Lung (tissue), 12 donors: ENCODE data around the gene FBXO38. TPM values are rescaled to one million over a fixed set of nuclear protein-coding genes. Genes with fewer than 3 reads are reported as not detected.

Experiments
- ATAC-seq: fragments of 200-7000 bp; cut with Tn5 transposase; one replicate; pipeline ENCODE4 v1.9.1; 2020; ENCODE audit warnings: moderate number of reproducible peaks; ENCODE audit not compliant: insufficient read depth, low FRiP score
- DNase-seq, 3 donors: peaks; one replicate each; pipeline ENCODE4 v3.0.0-alpha.2; 2013 to 2017
- H3K27ac ChIP-seq, 2 donors: one replicate each; pipeline ENCODE4 v1.5.1; 2013; ENCODE audit warnings: mild to moderate bottlenecking in 2 of 2, moderate library complexity in 2 of 2, control low read depth in 1 of 2, inconsistent platforms in 1 of 2, low read depth in 1 of 2, low read length in 1 of 2
- H3K27me3 ChIP-seq, 3 donors: one replicate each; pipeline ENCODE4 v1.5.1; 2013; ENCODE audit warnings: low read length in 2 of 3; ENCODE audit not compliant: control insufficient read depth in 3 of 3, insufficient read depth in 3 of 3
- H3K36me3 ChIP-seq, 4 donors: one replicate each; pipeline ENCODE4 v1.5.1; 2013; ENCODE audit warnings: low read length in 4 of 4, mild to moderate bottlenecking in 1 of 4, moderate library complexity in 1 of 4; ENCODE audit not compliant: control insufficient read depth in 4 of 4, insufficient read depth in 4 of 4
- H3K4me1 ChIP-seq, 5 donors: one replicate each; pipeline ENCODE4 v1.5.1; 2013; ENCODE audit warnings: low read length in 5 of 5, mild to moderate bottlenecking in 2 of 5, moderate library complexity in 1 of 5; ENCODE audit not compliant: control insufficient read depth in 5 of 5, insufficient read depth in 5 of 5
- H3K4me3 ChIP-seq: one replicate; pipeline ENCODE4 v1.5.1; 2013; ENCODE audit warnings: mild to moderate bottlenecking, control low read depth, moderate library complexity
- H3K9ac ChIP-seq, 2 donors: one replicate each; pipeline ENCODE4 v1.5.1; 2013; ENCODE audit warnings: low read length in 2 of 2, control low read depth in 1 of 2; ENCODE audit not compliant: insufficient read depth in 1 of 2
- H3K9me3 ChIP-seq, 4 donors: one replicate each; pipeline ENCODE4 v1.5.1; 2013; ENCODE audit warnings: low read length in 3 of 4, mild to moderate bottlenecking in 1 of 4, moderate library complexity in 1 of 4; ENCODE audit not compliant: control insufficient read depth in 4 of 4, insufficient read depth in 3 of 4
- CTCF ChIP-seq: IDR thresholded peaks from 2 replicates; pipeline ENCODE4 v1.5.1; 2012; ENCODE audit warnings: mild to moderate bottlenecking; ENCODE audit errors: control extremely low read depth, extremely low read depth
- WGBS, 2 donors: extraction: QIAGEN DNeasy Blood & Tissue Kit; methylation state at CpG; one replicate each; pipeline ENCODE4 v1.1.7; 2013; 5-methylcytosine and 5-hydroxymethylcytosine counted together
- polyA plus RNA-seq, 2 donors: library from polyadenylated mRNA; stranded (reverse); fragments of 200-250 nt; gene quantifications; one replicate each; pipeline ENCODE4 v1.2.1, GENCODE V29; 2013
- total RNA-seq, 2 donors: library from RNA; depleted of rRNA in 1 of 2; stranded (reverse); fragments of >200 nt in 1 of 2; gene quantifications; one replicate each; pipeline ENCODE4 v1.2.1, GENCODE V29; 2014 to 2021
- donor health status: control.
- donor health status: control.
- donor health status: Bipolar disorder and iron deficiency.
- donor health status: healthy.
- donor health status: DM: yes; HTN: yes; CAD: no.

The FBXO38 gene
- total and polyA plus RNA-seq, 4 donors, result 18.5 to 77.2 (median 41.7) TPM

DNA sequence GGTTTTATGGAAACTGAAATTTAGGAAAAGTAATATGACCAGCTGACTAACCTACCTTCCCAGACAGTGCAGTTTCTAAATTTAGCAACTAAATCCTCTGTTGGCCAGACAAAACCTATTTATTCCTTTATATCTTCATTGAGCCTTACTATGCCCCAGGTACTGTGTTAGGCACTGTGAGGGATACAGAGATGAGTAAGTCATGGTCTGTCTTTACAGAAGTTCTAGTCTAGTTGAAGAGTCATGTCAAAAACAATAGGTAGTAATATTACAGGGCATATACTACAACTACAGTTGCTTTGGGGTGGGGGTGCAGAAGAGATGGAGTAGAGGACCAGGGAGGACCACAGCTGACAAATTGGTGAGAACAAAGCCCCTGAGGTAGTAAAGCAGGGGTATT lies 42.8 kb downstream of the FBXO38 start:
- Histone ChIP-seq H3K9ac (no peak overlapping the region), H3K9me3 (no peaks in the 10 kb centered on the region), H3K4me3 (no peak overlapping the region), H3K36me3 (peaks cover 25 to 47% (median 42%) of the 10 kb centered on the region in 4 donors), H3K27me3 (no peaks in the 10 kb centered on the region), H3K4me1 (peaks cover 0 to 3% (median 0%) of the 10 kb centered on the region in 5 donors), H3K27ac (no peak overlapping the region)
- TF ChIP-seq CTCF, result no peak
- no peak for DNase-seq
- ATAC-seq, result no peak

DNA sequence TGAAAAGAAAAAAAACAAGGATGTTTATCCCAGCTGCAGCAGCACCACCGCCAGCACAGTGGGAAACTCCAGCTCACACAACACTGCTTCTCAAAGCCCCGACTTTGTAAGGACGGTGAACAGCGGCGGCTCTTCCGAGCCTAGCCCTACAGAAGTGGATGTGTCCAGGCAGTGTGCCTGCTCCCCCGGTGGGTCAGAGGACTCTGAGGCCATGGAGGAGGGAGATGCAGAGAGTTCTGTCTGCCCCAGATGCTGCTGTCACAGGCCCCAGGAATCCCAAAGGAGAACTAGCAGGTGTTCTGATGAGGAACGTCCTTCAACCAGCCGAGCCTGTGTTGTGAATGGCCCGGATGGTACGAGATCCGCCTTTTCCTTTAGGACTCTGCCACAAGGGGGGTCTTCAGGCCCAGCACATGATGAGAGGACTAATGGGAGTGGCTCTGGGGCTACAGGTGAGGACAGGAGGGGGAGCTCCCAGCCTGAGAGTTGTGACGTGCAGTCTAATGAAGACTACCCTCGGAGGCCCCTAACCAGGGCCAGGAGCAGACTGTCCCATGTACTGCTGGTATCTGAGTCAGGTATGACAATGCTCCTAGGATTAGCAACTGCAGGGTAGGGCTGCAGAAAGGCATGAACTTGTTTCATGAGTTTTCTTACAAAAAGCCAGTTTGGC lies 43.7 kb downstream of the FBXO38 start:
- Histone ChIP-seq H3K36me3 (peaks cover 23 to 42% (median 41%) of the 10 kb centered on the region in 4 donors), H3K4me1 (peaks cover 0 to 3% (median 0%) of the 10 kb centered on the region in 5 donors), H3K27me3 (no peaks in the 10 kb centered on the region), H3K4me3 (no peak overlapping the region), H3K9ac (no peak overlapping the region), H3K9me3 (no peaks in the 10 kb centered on the region), H3K27ac (no peak overlapping the region)
- WGBS, 2 donors, result 72 to 87% methylated on average over 14 of the region's 14 CpGs
- no peak for DNase-seq
- ATAC-seq, result no peak
- no peak for TF ChIP-seq CTCF

GRCh38 chr5:148428848-148429247 lies 45.1 kb downstream of the FBXO38 start:
- Histone ChIP-seq H3K27me3 (no peaks in the 10 kb centered on the region), H3K4me3 (no peak overlapping the region), H3K27ac (no peak overlapping the region), H3K9me3 (no peaks in the 10 kb centered on the region), H3K4me1 (peaks cover 0 to 3% (median 0%) of the 10 kb centered on the region in 5 donors), H3K9ac (no peak overlapping the region), H3K36me3 (peaks cover 24 to 46% (median 37%) of the 10 kb centered on the region in 4 donors)
- DNase-seq, result no peak
- no peak for TF ChIP-seq CTCF
- WGBS, 2 donors, result 95 to 98% methylated on average over 2 of the region's 2 CpGs
- no peak for ATAC-seq

DNA sequence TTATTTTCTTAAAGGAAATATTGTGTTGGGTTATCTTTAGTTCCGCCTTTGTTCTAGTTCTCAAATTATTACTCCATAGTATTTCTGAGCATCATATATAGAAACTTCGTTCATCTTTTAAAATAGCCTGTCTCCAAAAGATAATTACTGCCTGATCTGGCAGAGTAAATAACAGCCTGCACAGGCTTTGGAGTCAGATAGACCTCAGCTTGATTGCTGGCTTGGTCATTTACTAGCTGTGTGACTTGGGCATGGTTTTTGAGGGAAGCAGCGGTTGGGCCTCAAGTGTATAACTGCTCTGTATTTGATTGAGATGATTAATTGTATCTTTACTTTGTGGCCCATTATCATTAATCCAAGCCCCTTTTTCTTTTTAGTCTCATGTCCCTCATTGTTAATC lies 50.1 kb downstream of the FBXO38 start:
- Histone ChIP-seq H3K27ac (no peak overlapping the region), H3K36me3 (peaks cover 6 to 31% (median 18%) of the 10 kb centered on the region in 4 donors), H3K9ac (no peak overlapping the region), H3K4me1 (peaks cover 0 to 3% (median 0%) of the 10 kb centered on the region in 5 donors), H3K27me3 (no peaks in the 10 kb centered on the region), H3K4me3 (no peak overlapping the region), H3K9me3 (no peaks in the 10 kb centered on the region)
- DNase-seq, result no peak
- no peak for TF ChIP-seq CTCF
- 99 to 100% methylated on average over 3 of the region's 3 CpGs for WGBS, 2 donors
- no peak for ATAC-seq
